K562 (cell line): ENCODE measurements around the gene HIVEP3. TPM values are rescaled to one million over a fixed set of nuclear protein-coding genes. Genes with fewer than 3 reads are reported as not detected.

Source experiments
- ARID2 ChIP-seq: fragments of 450-650 bp; IDR thresholded peaks from 2 replicates; pipeline ENCODE4 v1.6.1; 2017; ENCODE audit warnings: antibody characterized with exemption, mild to moderate bottlenecking
- CBFA2T2 ChIP-seq: fragments of 450-650 bp; conservative IDR thresholded peaks from 2 replicates; pipeline ENCODE4 v1.6.1; 2017; ENCODE audit warnings: mild to moderate bottlenecking
- CBFA2T3 ChIP-seq: fragments of 450-650 bp; IDR thresholded peaks from 2 replicates; pipeline ENCODE4 v1.6.1; 2017
- CEBPB ChIP-seq: fragments of 450-650 bp; IDR thresholded peaks from 2 replicates; pipeline ENCODE4 v1.6.1; 2016; ENCODE audit warnings: missing genetic modification characterization, missing compliant biosample characterization
- GTF2A2 ChIP-seq: IDR thresholded peaks from 2 replicates; pipeline ENCODE4 v1.6.1; 2016; ENCODE audit warnings: mild to moderate bottlenecking, missing genetic modification characterization, missing compliant biosample characterization
- MEIS2 ChIP-seq: fragments of 450-650 bp; IDR thresholded peaks from 2 replicates; pipeline ENCODE4 v1.6.1; 2014; ENCODE audit warnings: mild to moderate bottlenecking; ENCODE audit not compliant: partially characterized antibody
- MTF1 ChIP-seq: fragments of 250-450 bp; sonication (Bioruptor Pico); IDR thresholded peaks from 2 replicates; pipeline ENCODE4 v1.9.0; 2021; ENCODE audit warnings: moderate library complexity, mild to moderate bottlenecking, inconsistent platforms, borderline replicate concordance
- NR4A1 ChIP-seq, 2 experiments: fragments of 250-450 bp in 1 of 2; fragments of 450-650 bp in 1 of 2; sonication (Bioruptor Pico) in 1 of 2; IDR thresholded peaks; 2 replicates each; pipeline versions ENCODE4 v1.4.0 to v1.6.1; 2016 to 2020; ENCODE audit warnings: mild to moderate bottlenecking in 2 of 2, missing compliant biosample characterization in 1 of 2, missing genetic modification characterization in 1 of 2, moderate library complexity in 1 of 2
- PHTF2 ChIP-seq: fragments of 250-450 bp; sonication (Bioruptor Pico); IDR thresholded peaks from 2 replicates; pipeline ENCODE4 v1.5.0; 2021; ENCODE audit warnings: mild to moderate bottlenecking
- PYGO2 ChIP-seq: fragments of 450-650 bp; IDR thresholded peaks from 2 replicates; pipeline ENCODE4 v1.6.1; 2016; ENCODE audit warnings: mild to moderate bottlenecking, missing genetic modification characterization, moderate library complexity, missing compliant biosample characterization
- SMC3 ChIP-seq: conservative IDR thresholded peaks from 2 replicates; pipeline ENCODE4 v1.6.1; 2011; ENCODE audit warnings: low read depth, low read length, improper control_type of control experiment; ENCODE audit not compliant: insufficient read depth
- TAF15 ChIP-seq: fragments of 200-400 bp; formaldehyde crosslinking; IDR thresholded peaks from 2 replicates; pipeline ENCODE4 v1.6.1; 2017; ENCODE audit warnings: mild to moderate bottlenecking, low read depth, low read length, moderate library complexity
- TARDBP ChIP-seq: fragments of 450-650 bp; IDR thresholded peaks from 2 replicates; pipeline ENCODE4 v1.6.1; 2016
- ZBTB1 ChIP-seq: sonication (generic); formaldehyde crosslinking; IDR thresholded peaks from 2 replicates; pipeline ENCODE4 v1.8.1; 2023; ENCODE audit warnings: missing genetic modification reagents, low read depth, mild to moderate bottlenecking, borderline replicate concordance
- ZBTB7A ChIP-seq: IDR thresholded peaks from 2 replicates; pipeline ENCODE4 v1.6.1; 2011; ENCODE audit warnings: low read depth, mild to moderate bottlenecking, low read length, moderate library complexity, borderline replicate concordance; ENCODE audit not compliant: control insufficient read depth
- ZBTB8A ChIP-seq: fragments of 450-650 bp; IDR thresholded peaks from 2 replicates; pipeline ENCODE4 v1.6.1; 2018; ENCODE audit warnings: mild to moderate bottlenecking, moderate library complexity; ENCODE audit not compliant: partially characterized antibody
- ZHX1 ChIP-seq: fragments of 150-350 bp; conservative IDR thresholded peaks from 2 replicates; pipeline ENCODE4 v1.6.1; 2014; ENCODE audit warnings: low read length
- ZKSCAN3 ChIP-seq: fragments of 250-450 bp; sonication (Bioruptor Pico); IDR thresholded peaks from 2 replicates; pipeline ENCODE4 v1.4.0; 2020
- ZKSCAN8 ChIP-seq: fragments of 200-800 bp; sonication (Bioruptor generic); IDR thresholded peaks from 2 replicates; pipeline ENCODE4 v1.6.1; 2016; ENCODE audit warnings: missing genetic modification characterization, missing compliant biosample characterization
- ZNF146 ChIP-seq: IDR thresholded peaks from one replicate; pipeline ENCODE4 v1.6.1; 2018; ENCODE audit warnings: missing compliant biosample characterization; ENCODE audit not compliant: unreplicated experiment
- ZNF165 ChIP-seq: fragments of 250-450 bp; sonication (Bioruptor Pico); IDR thresholded peaks from 2 replicates; pipeline ENCODE4 v1.4.0; 2020; ENCODE audit warnings: borderline replicate concordance
- ZNF239 ChIP-seq: fragments of 250-450 bp; sonication (Bioruptor Pico); IDR thresholded peaks from 2 replicates; pipeline ENCODE4 v1.4.0; 2020; ENCODE audit warnings: mild to moderate bottlenecking
- ZNF584 ChIP-seq: fragments of 200-800 bp; sonication (Bioruptor generic); IDR thresholded peaks from 2 replicates; pipeline ENCODE4 v1.6.1; 2016; ENCODE audit warnings: low read depth, mild to moderate bottlenecking, missing genetic modification characterization, missing compliant biosample characterization
- ZNF785 ChIP-seq: fragments of 250-450 bp; sonication (Bioruptor Pico); IDR thresholded peaks from 2 replicates; pipeline ENCODE4 v1.4.0; 2020; ENCODE audit warnings: mild to moderate bottlenecking
- polyA plus RNA-seq, 8 experiments: library from polyadenylated mRNA; depleted of rRNA in 4 of 8; stranded (reverse) in 5 of 8; unstranded in 3 of 8; fragments of >200 nt; fragmentation: Nextera tagmentation in 2 of 8; fragmentation: Illumina TruSeq in 1 of 8; extraction: Ambion mirVana in 2 of 8; extraction: Trizol in 1 of 8; gene quantifications; 2 replicates each; pipeline versions ENCODE4 v1.2.1 to v1.2.3, GENCODE V29; 2011 to 2014; ENCODE audit warnings: inconsistent platforms in 1 of 8, missing spikeins in 1 of 8
- total RNA-seq, 7 experiments: library from RNA; depleted of rRNA in 6 of 7; stranded (reverse); fragments of >200 nt in 6 of 7; fragmentation: Illumina TruSeq in 2 of 7; extraction: Trizol in 2 of 7; gene quantifications; 2 replicates each; pipeline versions ENCODE4 v1.2.1 to v1.2.3, GENCODE V29; 2011 to 2021; ENCODE audit warnings: low replicate concordance in 1 of 7
- TF ChIP-seq, protein P1 (sequence below): fragments of 250-450 bp; sonication (Bioruptor Pico); IDR thresholded peaks from 2 replicates; pipeline ENCODE4 v1.4.0; 2020; ENCODE audit warnings: mild to moderate bottlenecking
- TF ChIP-seq, protein P2 (sequence below): sonication (generic); formaldehyde crosslinking; IDR thresholded peaks from 2 replicates; pipeline ENCODE4 v1.8.0; 2022; ENCODE audit warnings: missing genetic modification reagents, mild to moderate bottlenecking, borderline replicate concordance

Gene HIVEP3
- total and polyA plus RNA-seq, 9 of the 15 experiments (the other 6 are each of a cell fraction or from before 2014, with no cell fraction given), result 0.09 to 0.58 (median 0.34) TPM; not detected in 1

GRCh38 chr1:41898191-41898713 is 20.5 kb downstream of the HIVEP3 start (continued):
- TF ChIP-seq ZBTB7A (no peak), TARDBP (no peak), CEBPB (tag) (no peak), CBFA2T2 (no peak), ZKSCAN3 (no peak), ZNF239 (no peak), MEIS2 (peak; percentile 91), ZNF146 (CRISPR knock-in tag) (no peak), ZNF165 (CRISPR knock-in tag) (no peak), ZNF785 (no peak), MTF1 (no peak), ARID2 (no peak), ZHX1 (no peak), SMC3 (no peak), ZBTB8A (no peak), ZBTB1 (CRISPR knock-in tag) (no peak), TAF15 (no peak), PHTF2 (CRISPR knock-in tag) (no peak), ZKSCAN8 (no peak), CBFA2T3 (peak; percentile 8; the same call in 1 of the 2 replicates), NR4A1 (CRISPR knock-in tag; IDR thresholded peaks at IDR 0.05) (no peak), NR4A1 (tag; IDR thresholded peaks at IDR 0.05) (no peak), PYGO2 (tag) (no peak), ZNF584 (CRISPR knock-in tag) (0 out of 2 replicates have a peak, but pooled peaks have one; percentile 71), GTF2A2 (no peak)
- TF ChIP-seq, protein P1, sequence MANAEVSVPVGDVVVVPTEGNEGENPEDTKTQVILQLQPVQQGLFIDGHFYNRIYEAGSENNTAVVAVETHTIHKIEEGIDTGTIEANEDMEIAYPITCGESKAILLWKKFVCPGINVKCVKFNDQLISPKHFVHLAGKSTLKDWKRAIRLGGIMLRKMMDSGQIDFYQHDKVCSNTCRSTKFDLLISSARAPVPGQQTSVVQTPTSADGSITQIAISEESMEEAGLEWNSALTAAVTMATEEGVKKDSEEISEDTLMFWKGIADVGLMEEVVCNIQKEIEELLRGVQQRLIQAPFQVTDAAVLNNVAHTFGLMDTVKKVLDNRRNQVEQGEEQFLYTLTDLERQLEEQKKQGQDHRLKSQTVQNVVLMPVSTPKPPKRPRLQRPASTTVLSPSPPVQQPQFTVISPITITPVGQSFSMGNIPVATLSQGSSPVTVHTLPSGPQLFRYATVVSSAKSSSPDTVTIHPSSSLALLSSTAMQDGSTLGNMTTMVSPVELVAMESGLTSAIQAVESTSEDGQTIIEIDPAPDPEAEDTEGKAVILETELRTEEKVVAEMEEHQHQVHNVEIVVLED, result no peak
- TF ChIP-seq, protein P2, sequence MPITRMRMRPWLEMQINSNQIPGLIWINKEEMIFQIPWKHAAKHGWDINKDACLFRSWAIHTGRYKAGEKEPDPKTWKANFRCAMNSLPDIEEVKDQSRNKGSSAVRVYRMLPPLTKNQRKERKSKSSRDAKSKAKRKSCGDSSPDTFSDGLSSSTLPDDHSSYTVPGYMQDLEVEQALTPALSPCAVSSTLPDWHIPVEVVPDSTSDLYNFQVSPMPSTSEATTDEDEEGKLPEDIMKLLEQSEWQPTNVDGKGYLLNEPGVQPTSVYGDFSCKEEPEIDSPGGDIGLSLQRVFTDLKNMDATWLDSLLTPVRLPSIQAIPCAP (CRISPR knock-in tag), result no peak
